ENCODE data around the gene PCDH8.
"Not testable (repeated sequence)": the region's sequence is repeated elsewhere in the genome, so short reads cannot be mapped to it uniquely, and the experiment has no call there.

The PCDH8 gene

DNA sequence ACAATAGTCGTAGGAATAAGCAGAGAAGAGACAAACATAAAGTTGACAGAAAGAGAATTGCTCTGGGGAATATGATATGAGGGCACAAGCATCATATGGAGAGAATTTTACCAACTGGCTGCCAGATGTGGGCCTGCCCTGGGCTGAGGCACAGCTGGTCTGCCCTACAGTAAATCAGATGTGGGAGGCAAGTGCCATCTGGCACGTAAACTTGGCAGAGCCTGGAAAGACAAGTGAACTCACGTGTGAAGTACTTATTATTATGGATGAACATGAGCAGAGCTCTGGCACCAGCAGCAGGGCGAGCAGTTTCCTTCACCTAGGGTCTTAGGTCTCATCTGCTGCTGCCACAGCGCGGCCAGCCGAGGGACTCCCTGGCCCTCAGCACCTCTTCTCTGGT lies 20.6 kb downstream of the PCDH8 start:
- no peak for DNase-seq (ENCODE audit: low read depth in 1 of 2, low spot score in 1 of 2)

DNA sequence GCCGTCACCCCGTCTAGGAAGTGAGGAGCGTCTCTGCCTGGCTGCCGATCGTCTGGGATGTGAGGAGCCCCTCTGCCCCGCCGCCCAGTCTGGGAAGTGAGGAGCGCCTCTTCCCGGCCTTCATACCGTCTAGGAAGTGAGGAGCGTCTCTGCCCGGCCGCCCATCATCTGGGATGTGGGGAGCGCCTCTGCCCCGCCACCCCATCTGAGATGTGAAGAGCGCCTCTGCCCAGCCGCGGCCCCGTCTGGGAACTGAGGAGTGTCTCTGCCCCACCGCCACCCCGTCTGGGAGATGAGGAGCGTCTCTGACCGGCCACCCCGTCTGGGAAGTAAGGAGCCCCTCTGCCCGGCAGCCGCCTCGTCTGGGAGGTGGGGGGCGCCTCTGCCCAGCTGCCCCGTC lies 30.6 kb downstream of the PCDH8 start:
- DNase-seq (ENCODE audit: low read depth in 1 of 2, low spot score in 1 of 2), result not testable (repeated sequence)

DNA sequence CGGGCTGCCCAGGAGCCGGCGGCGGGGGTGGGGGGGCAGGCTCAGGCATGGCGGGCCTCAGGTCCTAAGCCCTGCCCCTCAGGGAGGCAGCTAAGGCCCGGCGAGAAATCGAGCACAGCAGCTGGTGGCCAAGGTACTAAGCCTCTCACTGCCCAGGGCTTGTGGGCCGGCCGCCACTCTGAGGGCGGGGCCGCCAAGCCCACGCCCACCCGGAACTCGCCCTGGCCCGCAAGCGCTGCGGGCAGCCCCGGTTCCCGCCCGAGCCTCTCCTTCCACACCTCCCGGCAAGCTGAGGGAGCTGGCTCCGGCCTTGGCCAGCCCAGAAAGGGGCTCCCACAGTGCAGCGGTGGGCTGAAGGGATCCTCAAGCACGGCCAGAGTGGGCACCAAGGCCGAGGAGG lies 33.1 kb downstream of the PCDH8 start:
- DNase-seq (ENCODE audit: low read depth in 1 of 2, low spot score in 1 of 2), result no peak

DNA sequence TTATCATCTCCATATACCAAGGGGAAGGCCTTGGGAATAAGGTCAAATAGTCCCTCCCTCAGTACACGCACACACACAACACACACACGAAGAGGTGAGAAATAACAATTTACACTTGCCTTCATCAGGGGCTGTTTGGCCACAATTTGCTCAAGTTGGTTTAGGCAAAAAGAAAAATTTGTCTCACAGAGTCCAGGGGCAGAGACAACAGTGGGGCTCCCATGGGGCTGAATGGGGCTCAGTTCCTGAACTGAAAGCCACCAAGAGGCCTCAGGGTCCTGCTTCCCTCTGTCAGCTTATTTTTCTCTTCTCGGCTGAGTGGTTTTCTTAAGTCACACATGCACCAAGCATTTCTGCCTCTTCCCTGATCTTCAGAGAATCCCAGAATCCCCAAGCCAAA lies 35.5 kb downstream of the PCDH8 start:
- DNase-seq (ENCODE audit: low read depth in 1 of 2, low spot score in 1 of 2), result no peak

DNA sequence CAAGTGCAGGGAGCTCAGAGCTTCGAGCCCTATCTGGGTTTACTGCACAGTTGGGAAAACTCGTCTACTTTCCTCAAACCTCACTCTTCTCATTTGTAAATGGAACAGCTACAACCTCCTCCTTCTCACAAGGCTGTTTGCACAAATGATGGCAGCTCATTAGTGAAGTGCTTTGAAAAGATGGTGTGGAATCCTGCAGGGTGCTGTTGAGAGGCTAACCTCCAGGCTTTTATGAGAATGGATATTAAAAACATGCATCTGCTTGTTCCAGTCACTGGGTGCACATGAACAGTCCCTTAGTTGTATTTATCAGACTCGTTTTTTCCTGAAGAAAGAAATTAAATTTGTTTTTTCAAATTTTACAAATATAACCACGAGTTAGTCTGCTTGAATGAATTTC lies 36.6 kb downstream of the PCDH8 start:
- no peak for DNase-seq (ENCODE audit: low read depth in 1 of 2, low spot score in 1 of 2)

DNA sequence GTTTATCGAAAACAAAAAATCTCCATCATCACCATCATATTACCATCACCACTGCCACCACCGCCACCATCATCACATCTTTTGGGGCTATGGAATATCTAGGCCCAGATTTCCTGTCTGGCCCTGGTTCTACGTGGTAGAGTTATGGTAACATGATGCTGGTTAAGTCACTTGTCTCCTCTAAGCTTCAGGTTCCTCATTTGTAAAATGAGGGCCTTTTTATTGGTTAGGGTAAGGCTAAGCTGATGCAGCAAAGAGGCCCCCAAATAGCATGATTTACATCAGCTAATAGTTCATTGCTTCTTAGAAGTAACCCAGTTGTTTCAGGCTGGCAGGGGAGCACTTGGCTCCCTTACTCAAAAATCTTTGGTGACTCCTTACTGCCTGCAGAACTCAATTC lies 37.9 kb downstream of the PCDH8 start:
- DNase-seq (ENCODE audit: low read depth in 1 of 2, low spot score in 1 of 2), result no peak

DNA sequence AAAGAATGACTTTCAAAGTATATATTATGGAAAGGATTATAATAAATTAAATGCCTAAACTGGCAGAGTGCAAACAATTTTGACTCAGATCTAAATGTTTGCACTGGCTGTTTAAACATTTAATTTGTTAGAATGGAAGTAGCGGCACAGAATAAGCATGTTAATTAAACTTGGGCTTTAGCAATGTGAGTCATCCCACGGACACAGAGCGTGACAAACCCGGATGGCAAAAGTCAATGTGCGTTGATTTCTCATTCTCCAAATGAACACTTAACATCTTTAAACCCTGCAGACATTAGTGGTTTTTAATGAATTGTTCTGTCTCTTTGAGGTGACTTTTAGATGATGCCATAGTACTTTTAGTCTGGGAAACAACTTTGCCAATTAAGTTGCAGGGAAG lies 38.4 kb downstream of the PCDH8 start:
- DNase-seq (ENCODE audit: low read depth in 1 of 2, low spot score in 1 of 2), result no peak

DNA sequence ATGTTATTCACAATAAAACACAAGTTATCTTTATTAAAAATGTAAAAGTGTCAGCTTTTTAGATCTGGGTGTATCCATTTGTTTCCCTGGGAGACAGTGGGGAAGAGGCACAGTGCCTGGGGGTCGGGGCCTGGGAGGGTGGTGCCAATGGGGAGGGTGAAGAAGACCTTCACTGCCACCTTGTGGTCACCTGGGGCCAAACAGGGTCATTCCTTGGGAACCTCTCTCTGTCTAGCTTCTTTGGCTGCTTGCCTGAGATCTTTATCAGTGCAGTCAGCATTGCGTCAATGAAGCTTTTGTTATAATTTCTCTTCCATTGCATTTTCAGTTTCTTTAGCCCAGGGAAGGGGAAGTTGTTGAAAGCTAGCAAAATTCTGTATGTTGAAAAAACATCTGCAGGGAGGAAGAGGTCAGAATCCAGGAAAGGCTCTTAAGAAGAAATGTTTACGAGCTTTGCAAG lies 39.1 kb downstream of the PCDH8 start:
- DNase-seq (ENCODE audit: low read depth in 1 of 2, low spot score in 1 of 2), result peak in 1 of 2 donors; percentile 9

DNA sequence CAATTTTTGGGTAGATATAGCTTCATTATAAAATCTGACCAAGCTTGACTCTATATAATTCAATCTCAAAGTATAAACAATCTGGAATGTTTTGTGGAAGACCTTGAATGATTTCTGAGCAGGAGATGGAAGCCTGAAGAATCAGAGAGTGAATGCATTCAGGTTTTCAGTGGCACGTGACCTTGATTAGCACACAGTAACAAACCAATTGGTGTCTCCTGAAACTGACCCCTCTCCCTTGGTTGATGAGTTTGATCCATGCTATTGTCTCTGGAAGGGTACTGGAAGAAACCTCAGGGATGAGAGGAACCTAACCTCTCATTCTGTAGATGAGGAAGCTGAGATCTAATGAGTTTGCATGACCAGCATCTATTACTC lies 39.6 kb downstream of the PCDH8 start:
- DNase-seq (ENCODE audit: low read depth in 1 of 2, low spot score in 1 of 2), result no peak

DNA sequence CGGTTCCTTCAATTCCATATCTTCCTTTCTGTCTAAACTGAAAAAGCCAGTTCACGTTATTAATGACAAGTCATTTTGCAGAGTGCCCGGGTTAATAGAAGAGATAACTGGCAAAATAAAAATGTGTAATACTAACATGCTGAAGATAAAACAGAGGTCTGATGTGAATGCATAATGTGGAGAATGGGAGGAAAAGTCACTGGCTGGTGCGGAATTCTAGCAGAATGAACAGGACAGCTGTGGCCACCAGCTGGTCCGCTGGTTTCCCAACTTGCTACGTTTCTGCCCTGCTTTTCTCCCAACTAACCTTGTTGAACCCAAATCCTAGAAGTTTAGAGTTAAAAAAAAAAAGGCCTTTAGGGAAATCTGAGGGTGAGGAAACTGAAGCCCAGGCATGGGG lies 42.4 kb downstream of the PCDH8 start:
- DNase-seq (ENCODE audit: low read depth in 1 of 2, low spot score in 1 of 2), result no peak

DNA sequence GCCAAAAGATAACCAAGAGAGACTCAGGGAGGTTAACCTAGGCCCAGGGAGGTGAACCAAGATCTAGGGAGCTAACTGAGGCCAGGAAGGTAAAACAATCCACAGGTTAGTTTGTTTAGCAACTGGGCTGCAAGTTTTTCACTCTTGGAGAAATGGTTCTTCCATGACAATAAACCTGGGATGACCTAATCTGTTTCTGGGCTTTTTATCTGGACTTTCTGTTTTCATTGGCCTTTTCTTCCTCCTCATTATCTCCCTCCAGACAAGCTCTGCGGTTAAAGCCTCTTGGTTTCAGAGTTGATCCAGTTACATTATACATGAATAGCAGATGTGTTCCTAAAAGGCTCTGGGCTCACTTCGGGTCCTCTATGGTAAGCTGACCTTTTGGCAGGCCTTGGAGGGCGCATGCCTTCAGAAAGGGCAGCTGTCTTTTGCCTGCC lies 44.2 kb downstream of the PCDH8 start:
- no peak for DNase-seq (ENCODE audit: low read depth in 1 of 2, low spot score in 1 of 2)

DNA sequence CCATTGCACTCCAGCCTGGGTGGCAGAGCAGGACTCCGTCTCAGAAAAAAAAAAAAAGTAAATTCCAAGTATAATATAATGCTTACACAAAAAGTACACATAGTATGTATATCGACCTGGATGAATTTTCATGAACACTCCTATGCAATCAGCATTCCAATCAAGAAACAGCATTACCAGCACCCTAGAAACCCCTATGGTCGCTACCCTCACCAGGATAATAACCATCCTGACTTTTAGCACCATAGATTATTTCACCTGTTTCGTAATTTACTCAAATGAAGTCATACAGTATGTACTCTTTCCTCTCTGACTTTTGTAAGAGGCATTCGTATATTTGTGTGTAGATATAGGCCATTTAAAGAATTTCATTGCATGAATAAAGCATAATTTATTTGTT lies 47.6 kb downstream of the PCDH8 start:
- no peak for DNase-seq (ENCODE audit: low read depth in 1 of 2, low spot score in 1 of 2)

DNA sequence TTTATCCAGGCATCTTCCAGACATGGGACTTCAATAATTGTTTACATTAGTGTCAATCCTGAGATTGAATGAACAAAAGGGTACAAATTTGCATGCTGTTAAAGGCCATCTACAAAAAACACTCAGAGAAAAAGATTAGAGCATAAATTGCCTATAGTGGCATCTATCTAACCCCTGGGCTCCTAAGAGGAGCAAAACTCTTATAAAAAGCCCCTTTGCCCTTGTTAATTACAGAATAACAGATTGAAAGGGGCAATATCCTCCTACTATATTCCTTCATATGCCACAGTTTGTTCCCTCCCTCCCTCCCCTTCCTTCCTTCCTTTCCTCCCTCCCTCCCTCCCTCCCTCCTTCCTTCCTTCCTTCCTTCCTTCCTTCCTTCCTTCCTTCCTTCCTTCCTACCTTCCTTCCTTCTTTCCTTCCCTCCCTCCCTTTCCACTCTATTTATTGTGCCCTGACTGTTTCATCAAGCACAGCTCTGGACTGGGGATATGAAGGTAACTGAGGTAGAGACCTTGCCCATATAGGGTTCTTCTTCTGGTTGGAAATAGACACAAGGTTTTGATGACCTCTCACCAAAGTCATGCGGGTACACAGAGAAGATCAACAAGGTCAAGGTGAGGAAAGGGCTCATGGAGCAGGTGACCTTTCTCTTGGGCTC lies 49.5 kb downstream of the PCDH8 start:
- DNase-seq (ENCODE audit: low read depth in 1 of 2, low spot score in 1 of 2), result no peak

DNA sequence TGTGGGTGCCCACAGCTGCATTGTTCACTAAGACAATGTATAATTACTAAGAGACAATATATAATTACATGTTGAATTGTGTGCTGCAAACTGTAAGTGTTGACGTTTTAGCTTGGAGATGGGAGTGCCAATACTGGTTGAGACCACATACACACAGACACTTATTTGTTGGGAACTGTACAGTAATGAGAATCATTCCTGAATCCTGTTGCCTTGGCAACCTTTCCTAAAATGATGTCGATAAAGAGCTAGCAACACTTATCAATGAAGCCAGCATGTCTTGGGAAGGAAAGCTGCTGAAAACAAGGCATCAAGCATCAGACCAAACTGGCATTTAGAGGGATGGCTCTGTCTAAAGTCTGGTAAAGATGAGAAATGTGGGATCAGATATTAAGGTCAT lies 51.3 kb downstream of the PCDH8 start:
- DNase-seq (ENCODE audit: low read depth in 1 of 2, low spot score in 1 of 2), result no peak

DNA sequence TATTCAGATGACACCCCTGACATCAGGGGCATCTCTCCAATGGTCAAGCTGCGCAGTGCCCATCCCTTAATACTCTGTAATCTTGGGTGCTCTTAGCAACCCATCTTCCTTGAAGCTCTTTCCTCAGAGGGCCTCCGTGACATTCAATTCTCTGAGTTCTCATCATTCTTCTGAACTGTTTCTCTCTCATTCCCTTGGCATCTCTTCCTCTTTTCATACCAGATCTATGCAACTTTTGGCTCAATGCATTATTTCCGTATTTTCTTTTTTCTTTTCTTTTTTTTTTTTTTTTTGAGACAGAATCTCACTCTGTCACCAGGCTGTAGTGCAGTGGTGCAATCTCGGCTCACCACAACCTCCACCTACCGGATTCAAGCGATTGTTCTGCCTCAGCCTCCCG lies 53.9 kb downstream of the PCDH8 start:
- DNase-seq (ENCODE audit: low read depth in 1 of 2, low spot score in 1 of 2), result no peak

DNA sequence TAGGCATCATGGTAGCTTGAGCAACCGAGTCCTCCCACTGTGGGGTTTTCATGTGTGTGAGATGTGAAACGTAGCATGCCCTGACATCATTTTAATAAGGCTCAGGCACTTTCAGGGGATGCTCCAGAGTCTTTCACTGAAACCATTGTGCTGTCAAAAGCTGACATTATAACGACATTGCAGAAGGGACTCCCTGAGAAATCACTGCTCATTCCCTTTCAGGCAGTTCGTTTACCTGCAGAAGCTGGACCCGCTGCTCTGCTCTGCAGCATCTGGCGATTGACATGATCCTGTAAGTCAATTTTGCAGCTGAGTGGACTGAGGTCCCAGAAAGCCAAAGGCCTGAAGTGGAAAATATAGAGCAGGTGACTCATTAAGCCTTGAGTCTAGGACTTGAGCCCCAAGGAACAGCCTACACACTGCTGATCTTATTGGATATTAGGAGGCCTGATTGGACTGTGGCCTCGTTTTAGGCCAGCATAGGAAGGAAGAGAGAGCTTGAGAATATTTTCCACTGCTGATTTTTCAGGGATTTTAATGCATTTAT lies 54.9 kb downstream of the PCDH8 start:
- DNase-seq (ENCODE audit: low read depth in 1 of 2, low spot score in 1 of 2), result no peak
